Prostate gland (tissue), 2 donors: ENCODE measurements around the gene IFT27. TPM values are rescaled to one million over a fixed set of nuclear protein-coding genes. Genes with fewer than 3 reads are reported as not detected.

Source experiments
- DNase-seq: peaks from one replicate; pipeline ENCODE4 v3.0.0-alpha.2; 2019; ENCODE audit warnings: low spot score
- H3K27ac ChIP-seq, 2 donors: fragments of 200-600 bp; sonication (generic); 2 replicates each; pipeline ENCODE4 v1.5.1; 2017 to 2019
- H3K27me3 ChIP-seq: fragments of 200-600 bp; sonication (generic); replicated peaks from 2 replicates; pipeline ENCODE4 v1.5.1; 2019; ENCODE audit not compliant: insufficient read depth
- H3K36me3 ChIP-seq, 2 donors: fragments of 200-600 bp; sonication (generic); 1 replicate in 1 of 2; 2 replicates in 1 of 2; pipeline versions ENCODE4 v1.5.1 to v1.8.1; 2017 to 2019
- H3K4me1 ChIP-seq: fragments of 200-600 bp; sonication (generic); replicated peaks from 2 replicates; pipeline ENCODE4 v1.5.1; 2019
- H3K4me3 ChIP-seq, 2 donors: fragments of 200-600 bp; sonication (generic); 2 replicates each; pipeline ENCODE4 v1.5.1; 2017 to 2019
- H3K9me3 ChIP-seq: fragments of 200-600 bp; sonication (generic); 2 replicates; pipeline ENCODE4 v1.5.1; 2017
- POLR2A ChIP-seq: fragments of 450-650 bp; IDR thresholded peaks from one replicate; pipeline ENCODE4 v1.6.1; 2016; ENCODE audit warnings: antibody characterized with exemption, mild to moderate bottlenecking
- POLR2AphosphoS5 ChIP-seq: sonication (generic); formaldehyde crosslinking; IDR thresholded peaks from one replicate; pipeline ENCODE4 v1.6.1; 2017; ENCODE audit warnings: antibody characterized with exemption
- WGBS: methylation state at CpG from one replicate; pipeline ENCODE4 v1.1.5; 2018; 5-methylcytosine and 5-hydroxymethylcytosine counted together
- intact Hi-C: fragments of 100-400 bp; cut with DNase I; formaldehyde crosslinking; loops from one replicate; pipeline ENCODE4 v1.14.2; 2022
- total RNA-seq, 2 donors: library from RNA; depleted of rRNA; stranded (reverse); fragments of >200 nt; gene quantifications; one replicate each; pipeline ENCODE4 v1.1.0, GENCODE V29; 2016
- TF ChIP-seq, protein P1 (sequence below), 4 experiments: fragments of 200-600 bp in 2 of 4; fragments of 450-650 bp in 2 of 4; sonication (generic) in 2 of 4; IDR thresholded peaks; 1 replicate in 3 of 4; 2 replicates in 1 of 4; pipeline ENCODE4 v1.5.1; 2016 to 2019; ENCODE audit warnings: antibody characterized with exemption in 4 of 4, mild to moderate bottlenecking in 2 of 4, moderate library complexity in 2 of 4

Gene IFT27
- total RNA-seq, 2 donors from 2014 or later = 16.5 to 26.4 TPM

DNA sequence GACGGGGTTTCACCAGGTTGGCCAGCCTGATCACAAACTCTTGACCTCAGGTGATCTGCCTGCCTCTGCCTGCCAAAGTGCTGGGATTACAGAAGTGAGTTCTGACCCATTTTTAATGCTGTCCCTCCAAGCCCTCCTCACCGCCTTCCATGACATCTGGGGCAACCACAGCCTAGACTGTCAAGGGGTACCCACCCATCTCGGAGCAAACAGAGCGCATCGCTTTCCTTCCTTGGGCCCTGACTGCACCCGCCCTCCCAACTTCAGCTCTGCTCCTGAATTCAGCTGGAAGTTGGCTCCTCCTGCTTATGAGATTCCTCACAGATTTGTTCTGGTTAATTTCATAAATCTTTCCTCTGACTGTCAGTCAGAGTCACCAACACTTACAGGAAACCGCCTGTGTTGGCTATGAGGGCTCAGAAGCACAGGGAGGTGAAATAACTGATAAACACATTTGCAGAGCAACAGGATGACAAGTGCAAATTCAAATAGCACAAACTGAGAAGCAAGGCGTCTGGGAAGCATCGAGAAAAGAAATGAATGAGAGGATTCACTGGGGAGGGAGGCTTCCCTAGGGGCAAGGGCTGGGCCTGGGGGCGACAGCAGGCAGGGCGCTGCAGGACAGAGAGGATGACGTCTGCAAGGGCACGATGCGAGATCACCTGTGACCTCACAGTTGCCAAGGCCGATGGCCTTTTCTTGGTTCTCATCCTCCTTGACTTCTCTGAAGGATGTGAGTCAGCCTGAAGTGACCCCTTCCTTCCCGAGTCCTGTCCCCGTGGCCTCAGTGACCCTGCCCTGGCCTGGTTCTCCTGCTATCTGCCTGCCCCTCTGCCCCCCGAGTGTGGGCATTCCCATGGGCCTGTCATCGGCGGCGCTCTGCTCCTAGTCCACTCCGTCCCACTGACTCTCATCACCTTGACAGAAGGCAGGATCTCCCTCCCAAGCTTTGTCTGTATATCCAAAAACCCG is 6.1 kb downstream of the IFT27 start:
- WGBS = 80% methylated on average over 23 of the region's 23 CpGs
- H3K27ac ChIP-seq = no peak overlapping the region
- no peaks in the 10 kb centered on the region for H3K36me3 ChIP-seq
- intact Hi-C loops = loop anchor here (5.0 to 10.0 kb wide), 2 partner anchors 223 to 245 kb away; partner anchors contain the start of gene EIF3D
- no peak overlapping the region for H3K4me3 ChIP-seq
- no peaks in the 10 kb centered on the region for H3K27me3 ChIP-seq
- no peaks in the 10 kb centered on the region for H3K4me1 ChIP-seq
- no peaks in the 10 kb centered on the region for H3K9me3 ChIP-seq
- TF ChIP-seq POLR2A (no peak), POLR2AphosphoS5 (no peak)
- TF ChIP-seq, protein P1, sequence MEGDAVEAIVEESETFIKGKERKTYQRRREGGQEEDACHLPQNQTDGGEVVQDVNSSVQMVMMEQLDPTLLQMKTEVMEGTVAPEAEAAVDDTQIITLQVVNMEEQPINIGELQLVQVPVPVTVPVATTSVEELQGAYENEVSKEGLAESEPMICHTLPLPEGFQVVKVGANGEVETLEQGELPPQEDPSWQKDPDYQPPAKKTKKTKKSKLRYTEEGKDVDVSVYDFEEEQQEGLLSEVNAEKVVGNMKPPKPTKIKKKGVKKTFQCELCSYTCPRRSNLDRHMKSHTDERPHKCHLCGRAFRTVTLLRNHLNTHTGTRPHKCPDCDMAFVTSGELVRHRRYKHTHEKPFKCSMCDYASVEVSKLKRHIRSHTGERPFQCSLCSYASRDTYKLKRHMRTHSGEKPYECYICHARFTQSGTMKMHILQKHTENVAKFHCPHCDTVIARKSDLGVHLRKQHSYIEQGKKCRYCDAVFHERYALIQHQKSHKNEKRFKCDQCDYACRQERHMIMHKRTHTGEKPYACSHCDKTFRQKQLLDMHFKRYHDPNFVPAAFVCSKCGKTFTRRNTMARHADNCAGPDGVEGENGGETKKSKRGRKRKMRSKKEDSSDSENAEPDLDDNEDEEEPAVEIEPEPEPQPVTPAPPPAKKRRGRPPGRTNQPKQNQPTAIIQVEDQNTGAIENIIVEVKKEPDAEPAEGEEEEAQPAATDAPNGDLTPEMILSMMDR (IDR thresholded peaks at IDR 0.05) = no peak
- DNase-seq = no peak

DNA sequence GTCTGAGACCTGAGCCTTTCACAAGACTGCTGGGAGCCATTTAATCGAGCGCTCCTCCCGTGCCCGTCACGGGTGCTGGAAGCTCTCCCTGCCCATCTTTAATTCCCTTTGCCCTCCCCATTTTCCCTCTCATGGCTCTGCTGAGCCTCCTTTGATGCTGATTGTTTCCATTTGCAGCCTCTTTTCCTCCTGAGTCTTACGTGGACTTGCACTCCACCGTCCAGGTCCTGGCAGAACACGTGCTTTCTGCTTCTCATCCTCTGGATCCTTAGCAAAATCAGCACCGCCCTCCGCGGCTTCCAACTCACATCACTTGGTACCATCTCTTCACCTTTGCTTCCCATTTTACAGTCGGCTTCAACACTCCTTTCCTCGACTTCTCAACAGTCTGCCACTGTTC is 7.3 kb downstream of the IFT27 start:
- intact Hi-C loops = loop anchor here (10.0 kb wide), 1 partner anchor 244 kb away; the partner anchor contains the start of gene EIF3D

DNA sequence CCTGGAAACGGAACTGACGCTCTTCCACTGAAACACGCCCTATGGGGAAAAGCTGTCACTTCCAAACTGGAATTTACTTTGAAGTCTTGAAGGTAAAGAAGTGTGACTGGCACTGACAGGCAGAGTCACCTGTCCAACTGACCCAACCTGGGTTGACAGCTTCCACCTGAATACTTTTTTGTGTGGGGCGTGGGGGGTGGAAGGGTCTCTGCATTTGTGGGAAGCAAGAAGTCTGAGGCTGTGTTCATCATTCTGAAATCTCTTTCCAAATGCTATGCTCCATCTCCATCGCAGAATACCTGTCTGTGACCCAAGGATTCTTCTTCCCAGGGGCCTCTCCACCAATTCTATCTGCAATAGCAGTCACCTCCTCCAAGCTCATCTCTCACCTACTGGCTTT is 7.8 kb downstream of the IFT27 start:
- intact Hi-C loops = loop anchor here (10.0 kb wide), 1 partner anchor 243 kb away; the partner anchor contains the start of gene EIF3D
- H3K9me3 ChIP-seq = no peaks in the 10 kb centered on the region
- H3K4me3 ChIP-seq = no peak overlapping the region
- H3K36me3 ChIP-seq = no peaks in the 10 kb centered on the region
- DNase-seq = no peak
- TF ChIP-seq POLR2AphosphoS5 (no peak), POLR2A (no peak)
- TF ChIP-seq, protein P1 (IDR thresholded peaks at IDR 0.05) = no peak
- no peak overlapping the region for H3K27ac ChIP-seq
- no peaks in the 10 kb centered on the region for H3K27me3 ChIP-seq
- WGBS = 89% methylated on average over 5 of the region's 5 CpGs
- no peaks in the 10 kb centered on the region for H3K4me1 ChIP-seq

More for the DNA sequence above, 7.3 kb downstream of the IFT27 start:
- Histone ChIP-seq H3K9me3 (no peaks in the 10 kb centered on the region), H3K4me3 (no peak overlapping the region), H3K27me3 (no peaks in the 10 kb centered on the region), H3K4me1 (no peaks in the 10 kb centered on the region), H3K27ac (no peak overlapping the region), H3K36me3 (no peaks in the 10 kb centered on the region)
- no peak for DNase-seq
- 92% methylated on average over 13 of the region's 13 CpGs for WGBS
- no peak for TF ChIP-seq POLR2A
- no peak for TF ChIP-seq POLR2AphosphoS5
- TF ChIP-seq, protein P1 (IDR thresholded peaks at IDR 0.05) = no peak

DNA sequence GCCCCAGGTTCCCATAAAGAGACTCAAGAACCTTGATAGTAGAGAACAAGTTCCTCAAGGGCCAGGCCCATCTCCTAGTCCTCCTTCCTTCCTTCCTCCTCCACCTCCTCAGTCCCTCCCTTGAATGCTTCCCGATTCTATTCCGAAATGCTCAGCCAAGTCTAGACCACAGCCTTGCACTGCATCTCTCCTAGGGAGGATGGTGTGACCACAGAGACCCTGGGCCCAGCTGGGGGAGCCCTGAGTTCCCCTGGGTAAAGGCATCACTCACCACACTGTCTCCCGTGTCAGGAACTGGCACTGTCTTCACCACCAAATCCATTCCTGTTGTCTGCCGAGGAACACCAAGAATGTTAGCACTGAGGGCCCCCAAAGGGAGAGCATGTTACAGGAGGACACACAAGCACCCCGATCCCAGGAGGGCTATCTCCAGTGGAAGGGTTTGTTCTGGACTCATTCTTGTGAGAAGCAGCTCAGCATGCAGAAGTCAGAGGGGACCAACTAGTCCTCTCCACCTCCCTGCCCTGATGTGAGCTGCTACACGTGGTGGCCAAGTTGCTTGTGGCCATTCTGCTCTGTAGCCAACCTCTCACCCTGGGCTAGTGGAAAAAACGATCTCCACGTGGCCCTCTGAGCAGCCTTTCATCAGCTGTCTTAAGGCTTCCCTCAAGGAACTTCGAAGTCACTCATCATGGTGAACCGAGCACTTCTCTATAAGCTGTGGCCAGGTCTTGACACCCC is 8.7 kb downstream of the IFT27 start:
- Histone ChIP-seq H3K36me3 (no peaks in the 10 kb centered on the region), H3K9me3 (no peaks in the 10 kb centered on the region), H3K27me3 (no peaks in the 10 kb centered on the region), H3K27ac (no peak overlapping the region), H3K4me3 (no peak overlapping the region), H3K4me1 (no peaks in the 10 kb centered on the region)
- WGBS = 91% methylated on average over 10 of the region's 10 CpGs
- DNase-seq = no peak
- intact Hi-C loops = loop anchor here (10.0 kb wide), 1 partner anchor 242 kb away; the partner anchor contains the start of gene EIF3D
- TF ChIP-seq, protein P1 (IDR thresholded peaks at IDR 0.05) = no peak
